GM21786 (cell line): ENCODE data around the gene PTPN4.
A peak's percentile ranks its signal among the peaks of the same experiment; 100 is the strongest.
"Not testable (repeated sequence)": the region's sequence is repeated elsewhere in the genome, so short reads cannot be mapped to it uniquely, and the experiment has no call there.

Experiments used
- ATAC-seq: cut with Tn5 transposase; IDR thresholded peaks from one replicate; pipeline ENCODE4 v1.9.1; 2021; ENCODE audit not compliant: unreplicated experiment

Gene PTPN4

DNA sequence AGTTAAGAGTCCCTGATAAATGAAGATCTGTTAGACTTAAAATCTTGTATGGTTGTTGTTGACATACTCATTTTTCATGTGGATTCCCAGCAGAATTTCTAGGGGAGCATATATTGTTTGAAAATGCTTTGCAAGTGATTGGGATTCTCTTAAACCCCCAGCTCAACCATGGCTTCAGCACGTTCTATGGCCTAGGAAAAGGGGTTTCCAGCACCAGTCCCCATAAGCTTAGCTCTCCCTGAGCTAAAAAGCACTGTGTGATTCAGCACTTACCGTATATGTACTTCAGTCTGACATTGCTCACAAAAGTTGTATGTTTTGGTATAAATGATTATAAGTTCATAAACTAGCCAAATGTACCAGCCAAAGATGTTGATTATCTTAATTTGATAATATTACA lies 173.1 kb downstream of the PTPN4 start:
- no peak for ATAC-seq

DNA sequence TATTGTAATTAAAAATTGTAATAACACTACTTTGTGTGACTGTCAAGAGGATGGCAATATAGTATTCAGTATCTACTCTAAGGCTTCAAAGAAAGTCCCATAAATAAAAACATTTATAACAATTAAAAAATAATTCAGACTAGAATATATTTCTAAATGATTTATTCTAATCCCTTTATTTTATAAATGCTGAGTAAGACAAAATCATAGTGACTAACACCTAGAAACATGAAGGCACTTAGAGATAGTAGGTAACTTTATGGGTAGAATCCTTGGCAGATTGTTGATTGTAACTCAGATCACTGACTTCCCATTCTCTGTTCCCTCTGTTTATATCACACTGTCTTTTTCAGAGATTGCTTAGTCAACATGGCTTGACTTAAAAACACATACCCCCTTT lies 174.6 kb downstream of the PTPN4 start:
- no peak for ATAC-seq

DNA sequence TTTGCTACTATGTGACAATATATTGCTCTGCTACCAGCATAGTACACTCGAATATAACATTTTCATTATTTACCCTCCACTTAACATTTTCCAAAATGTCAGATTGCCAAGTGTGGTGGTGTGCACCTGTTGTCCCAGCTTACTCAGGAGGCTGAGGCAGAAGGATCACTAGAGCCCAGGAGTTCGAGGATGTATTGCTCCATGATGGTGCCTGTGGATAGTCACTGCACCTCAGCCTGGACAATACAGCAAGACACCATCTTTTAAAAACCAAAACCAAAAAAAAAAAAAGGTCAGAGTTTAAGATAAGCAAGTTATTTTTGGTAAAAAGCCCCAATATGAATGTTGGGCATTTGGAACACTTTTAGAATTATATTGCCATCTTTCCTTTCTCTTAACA lies 178.0 kb downstream of the PTPN4 start:
- no peak for ATAC-seq

DNA sequence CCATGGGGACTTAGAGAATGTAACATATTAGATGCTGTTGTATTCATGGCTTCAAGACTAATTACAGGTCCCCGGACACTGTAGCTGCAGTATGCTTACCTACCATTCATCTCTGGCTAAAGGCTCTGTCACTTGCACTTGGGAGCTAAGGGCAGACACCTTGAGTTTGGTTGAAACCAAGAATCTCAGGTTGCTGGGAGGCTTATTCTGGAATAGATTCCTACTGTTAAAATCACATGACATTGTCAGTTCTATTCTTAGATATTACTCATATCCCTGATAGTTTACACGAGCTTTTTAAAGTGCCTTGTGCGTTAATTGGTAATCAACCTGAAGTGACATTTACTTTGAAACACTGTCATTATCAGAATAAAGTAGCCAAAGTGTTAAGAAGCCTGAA lies 180.2 kb downstream of the PTPN4 start:
- no peak for ATAC-seq

DNA sequence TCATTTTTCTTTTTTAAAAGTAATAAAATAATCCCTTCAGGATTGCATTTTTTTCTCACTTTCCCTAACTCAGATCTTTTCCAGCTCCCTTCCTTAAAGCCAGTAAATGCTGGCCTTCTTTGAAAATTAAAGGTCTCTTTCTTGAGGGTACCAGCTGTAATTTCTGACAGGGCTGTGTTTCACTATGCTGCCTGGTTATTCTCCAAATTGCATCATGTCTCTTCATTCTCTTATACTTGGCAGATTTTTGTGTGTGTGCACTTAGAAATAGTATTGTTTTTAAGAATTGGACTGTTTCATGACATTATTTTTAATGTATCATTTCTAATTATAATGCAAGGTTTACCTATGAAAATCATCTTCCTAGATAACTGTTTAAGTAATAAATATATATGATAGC lies 181.1 kb downstream of the PTPN4 start:
- ATAC-seq: no peak

DNA sequence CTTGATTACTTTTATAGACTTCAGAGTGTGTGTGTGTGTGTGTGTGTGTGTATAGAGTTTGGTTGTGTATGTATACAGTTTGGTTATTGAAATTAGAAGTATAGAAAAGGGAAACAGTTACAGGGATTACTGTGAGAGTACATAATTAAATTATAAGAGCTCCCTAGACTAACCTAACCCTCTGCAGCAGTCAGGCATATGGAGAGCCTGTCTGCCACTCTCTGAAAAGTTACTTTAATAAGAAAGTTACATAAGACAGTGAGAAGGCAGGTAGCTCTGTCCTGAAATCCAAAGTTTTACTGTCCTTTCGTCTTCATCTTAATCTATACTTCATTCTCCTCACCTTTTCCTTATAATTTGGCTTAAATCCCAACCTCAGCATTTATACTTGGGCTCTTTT lies 181.7 kb downstream of the PTPN4 start:
- ATAC-seq: no peak

DNA sequence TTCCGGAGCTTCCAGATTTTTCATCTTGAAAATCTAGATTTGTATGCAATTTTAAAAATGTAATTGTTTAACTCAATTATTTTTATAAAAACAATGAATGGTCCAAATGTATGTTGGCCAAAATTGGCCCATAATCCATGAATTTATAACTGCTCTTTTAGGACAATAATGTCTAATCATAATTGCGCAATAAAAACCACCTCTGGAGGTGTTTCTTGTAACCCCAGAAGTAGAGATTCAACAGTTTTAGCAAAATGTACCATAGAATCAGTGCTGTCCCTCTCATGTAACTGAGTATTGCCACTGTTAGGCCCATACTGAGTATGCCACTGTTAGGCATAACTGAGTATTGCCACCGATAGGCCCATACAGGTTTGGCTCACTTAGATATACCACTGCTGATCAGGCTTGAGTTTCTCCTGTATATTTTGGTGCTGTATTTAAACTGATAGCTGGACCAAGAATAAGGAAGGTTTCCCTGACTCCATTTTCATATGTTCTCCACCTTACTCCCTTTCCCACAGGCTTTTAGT lies 182.3 kb downstream of the PTPN4 start:
- ATAC-seq: no peak

DNA sequence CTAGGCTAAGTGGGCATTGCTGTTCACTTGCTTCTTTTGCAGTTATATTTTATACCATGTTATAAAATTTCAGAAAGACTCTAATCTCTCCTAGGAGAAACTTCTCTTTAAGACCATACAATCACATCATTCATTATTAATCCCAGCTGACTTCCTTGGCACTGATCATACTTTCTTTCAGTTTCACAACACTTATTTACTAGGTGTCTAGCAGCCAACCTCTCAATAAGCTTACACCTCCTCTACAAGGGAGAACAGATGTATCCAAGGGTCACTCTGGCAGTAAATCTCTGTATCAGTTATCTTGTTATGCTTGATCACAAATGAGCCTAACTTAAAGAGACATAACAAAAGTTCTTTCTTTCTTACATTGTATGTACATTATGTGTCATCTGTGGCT lies 183.3 kb downstream of the PTPN4 start:
- no peak for ATAC-seq

DNA sequence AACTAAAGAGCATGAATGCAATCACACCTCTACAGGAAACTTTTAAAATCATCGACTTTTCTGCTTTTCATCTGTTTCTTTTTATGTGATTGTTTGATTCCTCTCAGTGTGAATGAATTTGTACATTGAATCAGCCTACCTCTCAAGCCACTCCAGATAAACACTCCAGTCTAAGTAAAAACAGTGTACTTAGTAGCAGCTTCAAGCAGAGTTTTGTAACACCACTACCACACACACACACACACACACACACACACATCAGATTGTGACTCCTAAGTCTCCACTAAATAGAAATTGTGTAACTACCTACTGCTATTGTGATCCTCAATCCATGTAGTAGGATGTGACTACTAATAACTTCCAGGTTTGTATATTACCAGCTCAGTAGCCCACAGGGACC lies 187.8 kb downstream of the PTPN4 start:
- ATAC-seq: no peak

DNA sequence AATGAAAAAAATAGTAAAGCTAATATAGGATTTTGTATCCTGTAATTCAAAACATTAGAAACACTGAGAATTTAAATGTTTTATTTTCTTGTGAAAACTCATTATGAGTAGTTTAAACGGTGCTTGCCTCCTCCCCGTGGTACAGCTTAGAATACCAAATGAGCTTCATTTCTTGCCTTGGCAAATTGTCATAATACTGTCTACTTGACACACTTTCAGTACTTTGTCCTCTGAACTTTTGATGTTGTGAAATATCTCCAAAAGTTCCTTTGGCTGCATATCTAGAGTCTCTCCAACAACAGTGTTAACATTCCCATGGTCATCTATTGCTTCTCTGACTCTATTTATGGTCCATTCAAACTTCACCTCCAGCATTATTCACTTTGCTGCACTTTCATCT lies 191.2 kb downstream of the PTPN4 start:
- no peak for ATAC-seq

DNA sequence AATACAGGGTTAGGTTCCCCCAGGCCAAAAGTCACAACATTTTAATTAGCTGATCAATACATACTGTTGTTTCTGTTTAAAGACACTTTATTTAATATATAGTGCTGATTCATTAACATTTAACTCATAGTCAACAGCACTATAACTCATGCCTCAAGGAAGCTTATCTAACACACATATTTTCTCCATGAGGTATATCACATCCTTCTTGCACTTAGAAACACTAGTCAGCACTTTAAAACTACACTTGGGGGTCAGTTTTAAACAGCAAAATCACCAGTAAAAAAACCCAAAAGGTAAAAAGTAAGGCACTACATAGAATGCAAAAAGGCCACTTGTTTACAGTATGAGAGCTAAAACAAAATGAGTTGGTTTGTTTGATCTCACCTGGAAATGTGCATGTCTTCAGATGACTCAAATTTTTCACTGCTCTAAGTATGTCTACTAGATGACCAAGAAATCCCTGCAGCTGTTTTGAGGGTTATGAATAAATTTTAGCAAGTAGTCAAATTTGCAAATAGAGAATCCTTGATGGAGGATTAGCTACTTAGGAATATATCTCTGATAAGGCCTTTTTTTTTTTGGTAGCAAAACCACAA lies 199.0 kb downstream of the PTPN4 start:
- ATAC-seq: no peak

DNA sequence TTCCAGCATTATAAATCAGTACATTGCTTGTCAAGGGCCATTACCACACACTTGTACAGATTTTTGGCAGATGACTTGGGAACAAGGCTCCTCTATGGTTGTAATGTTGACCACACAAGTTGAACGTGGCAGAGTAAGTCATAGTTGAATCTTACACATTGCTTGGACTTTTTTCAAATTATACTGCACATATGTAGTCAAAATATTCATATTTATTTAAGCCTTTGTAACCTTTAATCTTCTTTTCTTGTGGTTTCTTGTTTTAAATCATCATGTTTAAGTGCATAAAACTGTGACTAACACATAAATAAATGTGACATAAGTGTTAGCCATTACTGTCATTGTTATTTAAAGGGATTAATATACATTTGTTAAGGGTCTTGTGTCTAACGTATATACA lies 201.1 kb downstream of the PTPN4 start:
- ATAC-seq: no peak

DNA sequence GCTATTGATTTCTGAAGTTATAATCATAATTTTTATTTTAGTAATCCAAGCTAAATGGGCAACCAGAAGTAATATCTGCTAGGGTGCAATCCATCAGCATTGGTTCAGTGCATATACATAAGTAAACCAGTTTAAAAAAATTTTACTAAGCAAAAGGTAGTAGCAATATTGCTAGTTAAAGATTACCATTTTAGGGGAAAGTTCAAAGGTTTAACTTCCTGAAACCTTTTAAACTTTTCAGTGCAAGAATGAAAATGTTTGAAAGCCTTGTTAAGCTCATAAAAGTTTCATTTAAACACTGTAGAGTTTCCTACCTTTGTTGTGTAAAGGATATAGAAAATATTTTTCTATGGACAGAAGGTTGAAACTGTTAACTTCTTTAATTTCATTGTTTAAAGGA lies 222.2 kb downstream of the PTPN4 start:
- no peak for ATAC-seq

DNA sequence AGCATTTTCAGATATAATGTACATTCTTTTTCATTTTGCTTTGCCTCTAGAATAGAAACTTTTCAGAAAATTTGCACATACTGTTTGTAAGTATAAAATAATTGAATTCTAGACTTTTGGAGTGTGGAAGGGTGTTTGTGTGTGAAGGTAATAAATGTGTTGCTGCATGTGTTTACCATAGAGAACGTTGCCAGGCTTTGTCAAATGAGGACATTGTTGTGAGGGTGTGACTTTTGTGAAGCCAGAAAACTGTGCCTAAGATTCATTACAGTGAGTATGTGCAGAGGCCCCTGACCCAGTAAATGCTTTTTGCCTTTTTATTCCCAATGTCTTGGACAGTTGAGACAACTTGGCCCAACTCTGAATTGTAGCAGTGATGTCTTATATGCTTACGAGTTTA lies 222.8 kb downstream of the PTPN4 start:
- no peak for ATAC-seq

DNA sequence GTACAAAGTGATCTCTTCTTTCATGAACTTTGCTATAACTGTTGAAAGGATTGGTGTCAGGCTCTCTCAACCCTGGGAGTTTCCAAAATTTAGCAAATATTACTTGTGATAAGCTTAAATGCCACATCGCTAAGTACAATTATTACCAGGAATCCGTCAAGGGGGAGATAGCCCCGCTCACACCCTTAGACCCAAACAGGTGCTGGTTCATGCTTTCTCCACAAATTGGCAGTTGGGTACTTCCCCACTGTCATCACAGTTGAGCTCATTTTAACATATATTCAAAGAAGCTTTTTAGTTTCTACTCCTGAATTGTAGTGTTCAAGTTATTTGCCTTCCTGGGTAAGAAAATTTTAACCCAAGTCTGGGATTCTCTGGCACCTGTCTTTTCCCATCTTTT lies 223.4 kb downstream of the PTPN4 start:
- no peak for ATAC-seq

DNA sequence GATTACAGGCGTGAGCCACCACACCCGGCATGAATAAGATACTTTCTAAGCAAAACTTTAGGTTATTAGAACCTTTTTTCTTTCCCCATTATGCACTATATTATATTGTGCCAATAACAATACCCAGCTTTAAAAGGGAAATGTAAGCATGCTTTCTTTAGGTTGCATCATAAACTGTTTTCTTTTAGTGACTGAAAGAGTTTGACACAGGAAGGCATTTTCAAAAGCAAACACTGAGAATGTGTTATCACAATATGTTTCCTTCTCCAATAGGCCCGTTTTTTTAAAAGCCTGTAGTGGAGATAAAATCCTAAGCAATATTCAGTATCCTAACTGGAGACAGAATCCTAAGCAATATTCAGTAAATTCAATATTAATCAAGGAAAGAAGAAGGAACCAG lies 236.4 kb downstream of the PTPN4 start:
- ATAC-seq: no peak

DNA sequence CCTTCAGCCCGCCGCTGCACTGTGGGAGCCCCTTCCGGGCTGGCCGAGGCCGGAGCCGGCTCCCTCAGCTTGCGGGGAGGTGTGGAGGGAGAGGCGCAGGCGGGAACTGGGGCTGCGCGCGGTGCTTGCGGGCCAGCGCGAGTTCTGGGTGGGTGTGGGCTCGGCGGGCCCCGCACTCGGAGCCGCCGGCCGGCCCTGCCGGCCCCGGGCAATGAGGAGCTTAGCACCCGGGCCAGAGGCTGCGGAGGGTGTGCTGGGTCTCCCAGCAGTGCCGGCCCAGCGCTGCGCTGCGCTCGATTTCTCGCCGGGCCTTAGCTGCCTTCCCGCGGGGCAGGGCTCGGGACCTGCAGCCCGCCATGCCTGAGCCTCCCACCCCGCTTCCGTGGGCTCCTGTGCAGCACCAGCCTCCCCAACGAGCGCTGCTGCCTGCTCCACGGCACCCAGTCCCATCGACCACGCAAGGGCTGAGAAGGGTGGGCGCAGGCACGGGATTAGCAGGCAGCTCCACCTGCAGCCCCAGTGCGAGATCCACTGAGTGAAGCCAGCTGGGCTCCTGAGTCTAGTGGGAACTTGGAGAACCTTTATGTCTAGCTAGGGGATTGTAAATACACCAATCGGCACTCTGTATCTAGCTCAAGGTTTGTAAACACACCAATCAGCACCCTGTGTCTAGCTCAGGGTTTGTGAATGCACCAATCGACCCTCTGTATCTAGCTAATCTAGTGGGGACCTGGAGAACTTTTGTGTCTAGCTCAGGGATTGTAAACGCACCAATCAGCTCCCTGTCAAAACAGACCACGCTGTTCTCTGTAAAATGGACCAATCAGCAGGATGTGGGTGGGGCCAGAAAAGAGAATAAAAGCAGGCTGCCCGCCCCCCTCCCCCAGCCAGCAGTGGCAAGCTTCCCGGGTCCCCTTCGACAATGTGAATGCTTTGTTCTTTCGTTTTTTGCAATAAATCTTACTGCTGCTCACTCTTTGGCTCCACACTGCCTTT lies 237.5 kb downstream of the PTPN4 start:
- ATAC-seq: not testable (repeated sequence)

DNA sequence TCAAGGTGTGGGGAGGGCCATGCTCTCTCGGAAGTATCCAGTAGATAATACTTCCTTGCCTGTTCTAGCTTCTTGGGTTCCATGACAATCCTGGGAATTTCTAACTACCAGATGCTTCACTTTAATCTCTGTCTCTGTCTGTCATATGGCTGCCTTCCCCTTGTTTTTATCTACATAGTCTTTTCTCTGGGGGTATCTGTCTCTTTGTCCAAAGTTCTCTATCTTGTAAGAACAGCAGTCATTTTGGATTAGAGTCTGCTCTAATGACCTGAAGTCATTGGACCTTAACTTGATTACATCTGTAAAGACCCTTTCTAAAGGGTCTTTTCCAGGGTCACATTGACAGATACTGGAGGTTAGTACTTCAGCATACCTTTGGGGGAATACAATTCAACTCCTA lies 241.7 kb downstream of the PTPN4 start:
- ATAC-seq: no peak

DNA sequence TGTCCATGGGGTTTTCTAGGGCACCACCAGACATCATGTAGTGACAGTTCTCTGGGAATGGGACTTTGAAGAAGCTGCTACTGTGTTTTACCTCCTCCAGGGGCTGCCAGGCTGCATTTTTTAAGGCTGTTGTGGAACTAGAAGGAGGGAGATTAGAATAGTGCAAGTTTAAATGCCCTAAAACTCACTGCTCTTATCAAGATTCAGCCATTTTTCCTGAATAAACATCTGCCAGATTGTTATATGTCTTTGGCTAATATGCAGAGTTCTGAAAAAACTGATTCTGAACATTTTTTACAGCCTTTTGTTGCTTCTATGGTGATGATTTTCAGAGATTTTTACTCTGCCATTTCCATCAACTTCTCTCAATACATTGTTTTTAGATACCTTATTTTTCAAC lies 244.5 kb downstream of the PTPN4 start:
- ATAC-seq: no peak

DNA sequence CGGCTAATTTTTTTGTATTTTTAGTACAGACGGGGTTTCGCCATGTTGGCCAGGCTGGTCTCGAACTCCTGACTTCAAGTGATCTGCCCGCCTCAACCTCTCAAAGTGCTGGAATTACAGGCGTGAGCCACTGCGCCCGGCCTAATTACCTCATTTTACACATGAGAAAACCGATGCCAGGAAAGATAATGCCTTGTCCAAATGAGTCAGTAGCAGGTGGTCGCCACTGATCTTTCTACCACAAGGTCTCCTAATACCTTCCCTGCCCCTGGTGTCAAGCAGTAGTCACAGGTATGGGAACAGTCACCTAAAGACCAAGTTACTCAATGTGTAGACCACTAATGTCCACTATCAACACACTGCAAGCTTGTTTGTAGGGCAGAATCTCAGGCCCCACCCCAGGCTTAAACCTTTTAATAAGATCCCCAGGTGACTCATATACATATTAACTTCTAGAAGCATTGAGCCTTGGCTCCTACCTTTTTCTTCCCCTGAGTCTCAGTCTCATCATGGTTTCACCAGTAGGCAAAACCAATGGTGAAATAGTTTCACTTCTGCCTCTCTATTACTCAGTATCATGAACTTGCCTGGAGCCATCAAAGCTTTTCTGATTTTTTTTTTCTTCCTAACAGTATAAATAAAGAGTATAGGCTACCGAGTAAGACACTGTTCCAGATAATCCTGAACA lies 246.3 kb downstream of the PTPN4 start:
- ATAC-seq: peak; percentile 94

DNA sequence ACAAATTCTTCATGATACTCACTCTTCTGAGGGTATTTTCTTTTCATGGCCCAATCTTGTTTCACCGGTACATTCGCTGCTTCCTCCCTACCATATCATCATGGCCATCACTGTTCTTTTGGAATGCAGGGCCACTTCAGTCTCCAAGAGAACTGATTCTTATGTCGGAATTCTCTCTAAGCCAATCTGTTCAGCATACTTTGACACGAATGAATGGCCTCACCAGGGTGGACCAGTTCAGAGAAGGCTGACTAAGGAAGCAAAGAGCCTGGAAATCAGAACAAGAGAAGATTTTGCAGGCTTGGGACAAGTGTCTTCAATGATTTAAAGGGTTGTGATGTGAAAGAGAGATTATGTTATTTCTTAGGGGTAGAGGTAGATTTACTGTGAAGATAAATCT lies 248.1 kb downstream of the PTPN4 start:
- ATAC-seq: no peak

DNA sequence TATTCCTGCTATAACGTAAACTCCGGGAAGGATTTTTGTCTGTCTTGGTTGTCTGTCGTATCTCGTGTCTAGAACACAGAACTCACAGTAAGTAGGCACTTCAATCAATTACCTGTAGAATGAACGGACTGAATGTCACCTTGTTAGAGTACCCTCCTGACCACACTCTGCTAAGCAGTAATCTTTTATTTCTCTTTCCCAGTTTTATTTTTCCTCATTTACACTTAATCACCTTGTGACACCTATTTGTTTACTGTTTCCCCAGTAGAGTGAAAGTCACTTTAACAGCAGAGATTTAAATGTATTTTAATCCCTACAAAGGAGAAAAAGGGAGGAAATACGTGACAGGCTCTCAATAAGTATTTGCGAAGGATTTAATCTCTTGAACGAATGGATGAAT lies 252.6 kb downstream of the PTPN4 start:
- no peak for ATAC-seq
